Posterior vena cava (tissue), 2 donors: ENCODE measurements around the gene BCAR1. TPM values are rescaled to one million over a fixed set of nuclear protein-coding genes. Genes with fewer than 3 reads are reported as not detected.
"Not testable (repeated sequence)": the region's sequence is repeated elsewhere in the genome, so short reads cannot be mapped to it uniquely, and the experiment has no call there.

Source experiments
- DNase-seq: peaks from one replicate; pipeline ENCODE4 v3.0.0-alpha.2; 2020; ENCODE audit warnings: low spot score
- intact Hi-C, 2 donors: fragments of 100-400 bp; cut with DNase I; formaldehyde crosslinking; loops; one replicate each; pipeline versions ENCODE4 v1.14.1 to v1.14.2; 2022 to 2023
- long read RNA-seq, 2 donors: library from polyadenylated mRNA; unstranded; transcript quantifications; one replicate each; pipeline ENCODE4 v2.0.0, GENCODE V29; 2020 to 2021
- total RNA-seq, 2 donors: library from RNA; stranded (reverse); fragmentation: NEBNext Ultra II Directional; extraction: Animal tissue kit (Norgen Biotek cat#: 25700); gene quantifications; one replicate each; pipeline ENCODE4 v1.2.1, GENCODE V29; 2021
- donor health status: DM: yes; HTN: yes; CAD: no.
- donor health status: DM: yes; HTN: yes; CAD: no.

The BCAR1 gene
- 100 to 1,000 TPM in 1 of 2 donors, 10 to 100 TPM in 1; 48.7 to 104 TPM for total RNA-seq
- long read RNA-seq, donor 1, transcript BCAR1-207 (7 exons, 3,192 nt) = major isoform, 14 of 54 reads
- long read RNA-seq, donor 1, transcript BCAR1-201 (7 exons, 3,221 nt) = minor isoform, 7 of 54 reads
- long read RNA-seq, donor 1, transcript BCAR1-212 (3 exons, 2,692 nt) = minor isoform, 8 of 54 reads
- long read RNA-seq, donor 1, partial matches to known transcripts = 15 of 54 reads
- long read RNA-seq, donor 1, other reads (novel, unspliced or antisense) = 9 of 54 reads
- long read RNA-seq, donor 2, transcript BCAR1-212 (3 exons, 2,692 nt) = major isoform, 70 of 162 reads
- long read RNA-seq, donor 2, partial matches to known transcripts = 79 of 162 reads
- long read RNA-seq, donor 2, other reads (novel, unspliced or antisense) = 8 of 162 reads

GRCh38 chr16:75251280-75252048 lies at the start of gene BCAR1:
Gene BCAR1 (minus strand): TSS chr16:75251624. CDS start chr16:75251482, 142 bp downstream.
- intact Hi-C loops = loop anchor here in 1 of 2 donors (10.0 kb wide), 1 partner anchor 53 kb away; no protein-coding TSS in a partner anchor
- peak; percentile 93 for DNase-seq

GRCh38 chr16:75298267-75298666 lies 46.8 kb upstream of the BCAR1 start:
- intact Hi-C loops = loop anchor here in 1 of 2 donors (5.0 kb wide), 1 partner anchor 41 kb away; no protein-coding TSS in a partner anchor
- DNase-seq = no peak

GRCh38 chr16:75296606-75297005 lies 45.2 kb upstream of the BCAR1 start:
- DNase-seq = no peak

GRCh38 chr16:75294773-75295459 lies 43.5 kb upstream of the BCAR1 start:
- intact Hi-C loops = loop anchor here in 1 of 2 donors (5.0 kb wide), 1 partner anchor 38 kb away; no protein-coding TSS in a partner anchor
- no peak for DNase-seq

More at GRCh38 chr16:75296606-75297005, 45.2 kb upstream of the BCAR1 start:
- intact Hi-C loops = loop anchor here in 1 of 2 donors (5.0 kb wide), 1 partner anchor 39 kb away; no protein-coding TSS in a partner anchor

GRCh38 chr16:75293772-75294171 lies 42.3 kb upstream of the BCAR1 start:
- intact Hi-C loops = no loop called here
- DNase-seq = no peak

- DNase-seq = no peak
- intact Hi-C loops = no loop called here
Measured at GRCh38 chr16:75293173-75293572, 41.7 kb upstream of the BCAR1 start.

GRCh38 chr16:75292691-75293090 lies 41.3 kb upstream of the BCAR1 start:
- DNase-seq = no peak
- intact Hi-C loops = no loop called here

GRCh38 chr16:75289189-75289588 lies 37.8 kb upstream of the BCAR1 start:
- intact Hi-C loops = no loop called here
- DNase-seq = no peak

GRCh38 chr16:75288596-75289120 lies 37.2 kb upstream of the BCAR1 start:
- DNase-seq = no peak
- intact Hi-C loops = no loop called here

- intact Hi-C loops = no loop called here
- DNase-seq = no peak
Measured at GRCh38 chr16:75288181-75288580, 36.8 kb upstream of the BCAR1 start.

GRCh38 chr16:75287708-75288107 lies 36.3 kb upstream of the BCAR1 start:
- DNase-seq = no peak
- intact Hi-C loops = no loop called here

GRCh38 chr16:75286389-75286788 lies 35.0 kb upstream of the BCAR1 start:
- intact Hi-C loops = no loop called here
- no peak for DNase-seq

GRCh38 chr16:75282466-75283281 lies 31.2 kb upstream of the BCAR1 start:
- no peak for DNase-seq
- intact Hi-C loops = no loop called here

- intact Hi-C loops = no loop called here
- DNase-seq = no peak
Measured at GRCh38 chr16:75281826-75282225, 30.4 kb upstream of the BCAR1 start.

GRCh38 chr16:75281009-75281408 lies 29.6 kb upstream of the BCAR1 start:
- intact Hi-C loops, DNase-seq: not testable (repeated sequence)

GRCh38 chr16:75280331-75280804 lies 28.9 kb upstream of the BCAR1 start:
- intact Hi-C loops = no loop called here
- no peak for DNase-seq

- no peak for DNase-seq
- intact Hi-C loops = no loop called here
Measured at GRCh38 chr16:75279305-75279704, 27.9 kb upstream of the BCAR1 start.
